T-helper 17 cell (primary cell): ENCODE results near the gene TLR9. TPM values are rescaled to one million over a fixed set of nuclear protein-coding genes. Genes with fewer than 3 reads are reported as not detected.
A peak's percentile ranks its signal among the peaks of the same experiment; 100 is the strongest.
"Not testable (repeated sequence)": the region's sequence is repeated elsewhere in the genome, so short reads cannot be mapped to it uniquely, and the experiment has no call there.

Source experiments
- ATAC-seq: fragments of 150-1000 bp; cut with Tn5 transposase; 2 replicates; pipeline ENCODE4 v1.10.0; 2021; ENCODE audit warnings: mild to moderate bottlenecking, moderate library complexity
- DNase-seq, 3 donors: peaks; one replicate each; pipeline versions ENCODE4 v3.0.0 to v3.0.0-alpha.2; 2020 to 2021
- H3K9me3 ChIP-seq: one replicate; pipeline ENCODE4 v1.7.0; 2013; ENCODE audit warnings: low read length, mild to moderate bottlenecking; ENCODE audit not compliant: control insufficient read depth, poor library complexity, severe bottlenecking
- H3K27ac Mint-ChIP-seq: one replicate; pipeline ENCODE4 v1.8.0; 2022; ENCODE audit warnings: mild to moderate bottlenecking, moderate library complexity, mixed read lengths
- H3K27me3 Mint-ChIP-seq: one replicate; pipeline ENCODE4 v1.8.0; 2022; ENCODE audit warnings: mixed read lengths
- H3K36me3 Mint-ChIP-seq: one replicate; pipeline ENCODE4 v1.8.0; 2022; ENCODE audit warnings: low read depth, mixed read lengths
- H3K4me1 Mint-ChIP-seq: one replicate; pipeline ENCODE4 v1.8.0; 2022; ENCODE audit warnings: mild to moderate bottlenecking, mixed read lengths
- H3K4me3 Mint-ChIP-seq: one replicate; pipeline ENCODE4 v1.8.0; 2022; ENCODE audit warnings: mild to moderate bottlenecking, moderate library complexity, mixed read lengths
- total RNA-seq, 4 donors: library from RNA in 2 of 4; stranded (reverse) in 2 of 4; gene quantifications; one replicate each; pipeline ENCODE4 v1.2.3 and lab custom pipeline; 2022 to 2026

The TLR9 gene, protein sequence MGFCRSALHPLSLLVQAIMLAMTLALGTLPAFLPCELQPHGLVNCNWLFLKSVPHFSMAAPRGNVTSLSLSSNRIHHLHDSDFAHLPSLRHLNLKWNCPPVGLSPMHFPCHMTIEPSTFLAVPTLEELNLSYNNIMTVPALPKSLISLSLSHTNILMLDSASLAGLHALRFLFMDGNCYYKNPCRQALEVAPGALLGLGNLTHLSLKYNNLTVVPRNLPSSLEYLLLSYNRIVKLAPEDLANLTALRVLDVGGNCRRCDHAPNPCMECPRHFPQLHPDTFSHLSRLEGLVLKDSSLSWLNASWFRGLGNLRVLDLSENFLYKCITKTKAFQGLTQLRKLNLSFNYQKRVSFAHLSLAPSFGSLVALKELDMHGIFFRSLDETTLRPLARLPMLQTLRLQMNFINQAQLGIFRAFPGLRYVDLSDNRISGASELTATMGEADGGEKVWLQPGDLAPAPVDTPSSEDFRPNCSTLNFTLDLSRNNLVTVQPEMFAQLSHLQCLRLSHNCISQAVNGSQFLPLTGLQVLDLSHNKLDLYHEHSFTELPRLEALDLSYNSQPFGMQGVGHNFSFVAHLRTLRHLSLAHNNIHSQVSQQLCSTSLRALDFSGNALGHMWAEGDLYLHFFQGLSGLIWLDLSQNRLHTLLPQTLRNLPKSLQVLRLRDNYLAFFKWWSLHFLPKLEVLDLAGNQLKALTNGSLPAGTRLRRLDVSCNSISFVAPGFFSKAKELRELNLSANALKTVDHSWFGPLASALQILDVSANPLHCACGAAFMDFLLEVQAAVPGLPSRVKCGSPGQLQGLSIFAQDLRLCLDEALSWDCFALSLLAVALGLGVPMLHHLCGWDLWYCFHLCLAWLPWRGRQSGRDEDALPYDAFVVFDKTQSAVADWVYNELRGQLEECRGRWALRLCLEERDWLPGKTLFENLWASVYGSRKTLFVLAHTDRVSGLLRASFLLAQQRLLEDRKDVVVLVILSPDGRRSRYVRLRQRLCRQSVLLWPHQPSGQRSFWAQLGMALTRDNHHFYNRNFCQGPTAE
- total RNA-seq = under 1 TPM in 1 of 2 donors, not detected in 1; 0.42 TPM
- total RNA-seq (lab: John Stamatoyannopoulos, UW) = 0 reads per million in 2 donors

DNA sequence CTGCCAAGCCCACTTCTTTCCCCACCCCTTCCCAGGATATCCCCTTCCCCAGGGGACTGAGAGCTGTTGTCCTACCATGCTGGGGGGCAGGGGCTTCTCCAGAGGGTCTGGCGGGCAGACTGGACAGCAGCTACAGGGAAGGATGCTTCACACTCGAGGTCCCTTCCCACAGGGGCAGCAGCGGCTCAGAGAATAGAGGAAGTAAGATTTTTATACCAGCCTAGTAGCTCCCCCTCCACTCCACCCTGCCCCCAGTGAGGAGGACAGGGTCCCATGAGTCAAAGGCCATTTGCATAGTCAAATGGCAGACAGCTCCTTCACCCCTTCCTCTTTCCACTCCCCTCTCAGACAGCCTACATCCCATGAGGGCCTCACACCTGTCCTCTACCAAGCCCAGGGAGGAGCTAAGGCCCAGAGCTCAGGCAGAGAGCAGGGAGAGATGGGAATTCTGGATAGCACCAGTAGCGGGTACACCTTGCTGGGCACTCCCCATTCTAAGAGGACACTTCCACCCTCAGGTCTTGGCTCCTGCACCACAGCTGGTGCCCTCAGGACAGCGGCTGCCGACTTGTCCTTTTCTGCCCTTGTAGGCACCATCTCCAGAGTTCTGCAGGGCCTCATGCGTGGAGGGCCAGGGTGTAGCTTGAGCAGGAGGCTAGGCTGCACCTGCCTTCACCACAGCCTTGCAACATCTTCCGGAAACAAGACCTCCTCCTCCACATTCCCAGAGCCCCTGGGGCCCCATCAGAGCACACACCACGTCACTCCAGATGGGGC, at the start of gene TLR9:
TSS of gene TLR9 (minus strand) at position 194 of the 777 bp plus-strand sequence. CDS start at position 78, 116 bp downstream.
- H3K27ac Mint-ChIP-seq = peak within 1 kb of the TSS; percentile 93
- peak; percentile 61 for ATAC-seq
- H3K27me3 Mint-ChIP-seq = no peaks in the 10 kb centered on the region
- peaks cover 2% of the 10 kb centered on the region for H3K36me3 Mint-ChIP-seq
- peaks cover 51% of the 10 kb centered on the region for H3K4me1 Mint-ChIP-seq
- H3K9me3 ChIP-seq = no peaks in the 10 kb centered on the region
- no peak for DNase-seq
- H3K4me3 Mint-ChIP-seq = peak within 1 kb of the TSS; percentile 86

DNA sequence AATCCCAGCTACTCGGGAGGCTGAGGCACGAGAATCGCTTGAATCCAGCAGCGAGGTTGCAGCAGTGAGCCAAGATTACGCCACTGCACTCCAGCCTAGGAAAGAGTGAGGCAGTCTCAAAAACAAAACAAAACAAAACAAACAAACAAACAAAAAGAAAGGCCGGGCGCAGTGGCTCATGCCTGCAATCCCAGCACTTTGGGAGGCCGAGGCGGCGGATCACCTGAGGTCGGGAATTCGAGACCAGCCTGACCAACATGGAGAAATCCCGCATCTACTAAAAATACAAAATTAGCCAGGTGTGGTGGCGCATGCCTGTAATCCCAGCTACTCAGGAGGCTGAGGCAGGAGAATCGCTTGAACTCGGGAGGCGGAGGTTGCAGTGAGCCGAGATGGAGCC, 49.3 kb upstream of the TLR9 start:
- H3K9me3 ChIP-seq, H3K27me3 Mint-ChIP-seq, DNase-seq, ATAC-seq: not testable (repeated sequence)
- Mint-ChIP-seq H3K27ac (peak overlapping the region; percentile 100), H3K4me1 (peaks cover 72% of the 10 kb centered on the region), H3K4me3 (peak overlapping the region; percentile 100), H3K36me3 (peaks cover 13% of the 10 kb centered on the region)

DNA sequence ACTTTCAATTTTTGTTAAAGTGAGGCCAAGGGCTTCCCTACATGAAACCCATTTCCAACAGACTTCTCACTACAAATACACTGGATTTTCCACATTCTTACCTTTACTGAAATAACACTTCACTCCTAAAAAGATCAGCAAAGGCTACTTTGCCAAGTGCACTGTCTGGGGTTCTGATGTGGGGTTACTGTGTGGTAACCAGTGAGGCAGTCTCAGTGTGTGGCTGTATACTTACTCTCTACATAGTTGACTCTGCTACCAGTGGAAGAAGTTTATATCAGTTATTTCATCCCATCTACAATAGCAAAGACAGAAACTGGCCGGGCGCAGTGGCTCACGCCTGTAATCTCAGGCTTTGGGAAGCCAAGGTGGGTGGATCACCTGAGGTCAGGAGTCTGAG, 47.4 kb upstream of the TLR9 start:
- no peak for DNase-seq

DNA sequence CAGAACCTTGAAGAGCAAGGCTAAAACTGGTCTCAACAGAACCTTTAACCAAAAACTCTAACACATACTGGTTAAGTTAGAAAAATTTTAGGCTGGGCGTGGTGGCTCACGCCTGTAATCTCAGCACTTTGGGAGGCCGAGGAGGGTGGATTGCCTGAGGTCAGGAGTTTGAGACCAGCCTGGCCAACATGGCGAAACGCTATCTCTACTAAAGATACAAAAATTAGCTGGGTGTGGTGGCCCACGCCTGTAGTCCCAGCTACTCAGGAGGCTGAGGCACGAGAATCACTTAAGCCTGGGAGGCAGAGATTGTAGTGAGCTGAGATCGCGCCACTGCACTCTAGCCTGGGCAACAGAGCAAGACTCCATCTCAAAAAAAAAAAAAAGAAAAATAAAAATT, 46.7 kb upstream of the TLR9 start:
- peak overlapping the region; percentile 81 for H3K4me3 Mint-ChIP-seq

More for the DNA sequence above, 47.4 kb upstream of the TLR9 start:
- H3K36me3 Mint-ChIP-seq = peaks cover 10% of the 10 kb centered on the region
- no peaks in the 10 kb centered on the region for H3K27me3 Mint-ChIP-seq
- peak overlapping the region; percentile 100 for H3K27ac Mint-ChIP-seq
- H3K4me1 Mint-ChIP-seq = peaks cover 71% of the 10 kb centered on the region
- ATAC-seq = peak; percentile 32
- H3K4me3 Mint-ChIP-seq = peak overlapping the region; percentile 100
- no peaks in the 10 kb centered on the region for H3K9me3 ChIP-seq

DNA sequence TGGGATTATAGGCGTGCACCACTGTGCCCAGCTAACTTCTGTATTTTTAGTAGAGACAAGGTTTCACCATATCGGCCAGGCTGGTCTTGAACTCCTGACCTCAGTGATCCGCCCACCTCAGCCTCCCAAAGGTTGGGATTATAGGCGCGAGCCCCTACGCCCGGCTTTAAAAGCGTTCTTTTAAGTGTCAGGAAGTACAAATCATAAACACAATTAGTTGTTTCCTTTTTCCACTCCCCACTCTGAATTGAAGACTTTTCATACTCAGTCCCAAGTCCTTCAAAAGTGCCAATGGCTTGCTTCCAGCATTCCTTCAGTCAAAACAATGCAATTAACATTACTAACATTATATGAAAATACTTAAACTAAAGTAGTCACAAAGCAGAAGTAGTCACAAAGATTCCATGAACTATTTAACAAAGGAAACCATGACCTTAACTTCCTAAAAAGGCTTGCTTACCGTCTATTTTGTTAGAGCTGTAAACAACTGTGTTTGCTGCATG, 44.9 kb upstream of the TLR9 start:
- Mint-ChIP-seq H3K36me3 (peaks cover 6% of the 10 kb centered on the region), H3K4me3 (peak overlapping the region; percentile 81), H3K27ac (peak overlapping the region; percentile 100), H3K27me3 (no peaks in the 10 kb centered on the region), H3K4me1 (peaks cover 64% of the 10 kb centered on the region)
- no peaks in the 10 kb centered on the region for H3K9me3 ChIP-seq
- ATAC-seq (no peak), DNase-seq (no peak)

More for the DNA sequence above, 46.7 kb upstream of the TLR9 start:
- not testable (repeated sequence) for DNase-seq, H3K27me3 Mint-ChIP-seq, ATAC-seq, H3K9me3 ChIP-seq
- H3K36me3 Mint-ChIP-seq = peaks cover 10% of the 10 kb centered on the region
- H3K27ac Mint-ChIP-seq = peak overlapping the region; percentile 100
- H3K4me1 Mint-ChIP-seq = peaks cover 72% of the 10 kb centered on the region

DNA sequence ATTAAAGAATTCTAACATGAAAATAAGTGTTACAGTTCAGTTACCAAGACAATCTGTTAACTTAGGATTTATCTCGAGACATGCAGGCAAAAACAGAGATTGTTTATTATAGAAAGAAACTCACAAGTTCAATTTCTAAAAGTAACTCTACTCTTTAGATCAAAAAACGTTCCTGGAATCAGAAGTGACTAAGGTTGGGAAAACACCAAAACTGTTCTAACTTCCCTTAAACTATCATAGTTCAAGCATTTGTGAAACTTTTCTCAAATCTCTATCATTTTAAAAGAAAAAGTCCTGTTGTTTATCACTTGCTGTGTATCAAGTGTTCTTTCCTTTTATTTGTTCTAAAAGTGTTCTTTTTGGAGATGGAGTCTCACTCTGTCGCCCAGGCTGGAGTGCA, 44.3 kb upstream of the TLR9 start:
- H3K9me3 ChIP-seq = no peaks in the 10 kb centered on the region
- ATAC-seq (no peak), DNase-seq (no peak)
- Mint-ChIP-seq H3K4me1 (peaks cover 62% of the 10 kb centered on the region), H3K4me3 (peak overlapping the region; percentile 81), H3K36me3 (peaks cover 6% of the 10 kb centered on the region), H3K27me3 (no peaks in the 10 kb centered on the region), H3K27ac (peak overlapping the region; percentile 100)

DNA sequence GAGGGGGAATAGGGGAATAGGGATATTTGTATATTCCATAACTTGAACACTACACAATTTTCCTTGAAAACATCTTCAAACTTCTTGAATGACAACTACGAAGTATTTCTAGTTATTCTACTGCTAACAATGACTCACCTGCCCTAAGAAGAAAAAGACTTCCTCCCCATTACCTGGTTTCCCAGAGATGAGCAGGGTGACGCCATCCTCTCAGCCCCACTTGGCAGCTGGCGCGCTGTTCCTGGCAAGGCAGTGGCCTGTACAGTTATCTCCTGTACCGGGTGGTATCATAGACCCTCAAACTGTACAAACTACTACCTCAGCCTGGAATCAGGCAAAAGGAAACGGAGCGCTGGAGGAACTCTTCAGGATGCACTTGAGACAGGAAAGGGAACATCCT, 42.6 kb upstream of the TLR9 start:
- Mint-ChIP-seq H3K36me3 (peaks cover 20% of the 10 kb centered on the region), H3K27me3 (no peaks in the 10 kb centered on the region), H3K4me1 (peaks cover 62% of the 10 kb centered on the region), H3K27ac (peak overlapping the region; percentile 100), H3K4me3 (peak overlapping the region; percentile 62)
- DNase-seq (peak in 1 of 3 donors; percentile 49), ATAC-seq (peak; percentile 53)
- no peaks in the 10 kb centered on the region for H3K9me3 ChIP-seq

DNA sequence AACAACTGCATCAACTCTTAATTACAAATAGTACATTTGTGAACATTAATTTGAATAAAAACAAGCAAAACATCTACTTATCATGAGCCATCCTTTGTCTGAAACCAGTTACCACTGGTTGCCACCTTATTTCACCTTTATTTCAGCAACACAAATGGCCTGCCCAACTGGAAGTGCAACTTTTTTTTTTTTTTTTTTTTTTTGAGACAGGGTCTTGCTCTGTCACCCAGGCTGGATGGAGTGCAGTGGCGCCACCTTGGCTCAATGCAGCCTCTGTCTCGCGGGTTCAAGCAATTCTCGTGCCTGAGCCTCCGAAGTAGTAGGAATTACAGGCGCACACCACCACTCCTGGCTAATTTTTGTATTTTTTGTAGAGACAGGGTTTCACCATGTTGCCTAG, 39.9 kb upstream of the TLR9 start:
- H3K9me3 ChIP-seq = no peaks in the 10 kb centered on the region
- DNase-seq (no peak), ATAC-seq (no peak)
- Mint-ChIP-seq H3K36me3 (peaks cover 25% of the 10 kb centered on the region), H3K4me3 (no peak overlapping the region), H3K4me1 (peaks cover 62% of the 10 kb centered on the region), H3K27ac (no peak overlapping the region), H3K27me3 (no peaks in the 10 kb centered on the region)

DNA sequence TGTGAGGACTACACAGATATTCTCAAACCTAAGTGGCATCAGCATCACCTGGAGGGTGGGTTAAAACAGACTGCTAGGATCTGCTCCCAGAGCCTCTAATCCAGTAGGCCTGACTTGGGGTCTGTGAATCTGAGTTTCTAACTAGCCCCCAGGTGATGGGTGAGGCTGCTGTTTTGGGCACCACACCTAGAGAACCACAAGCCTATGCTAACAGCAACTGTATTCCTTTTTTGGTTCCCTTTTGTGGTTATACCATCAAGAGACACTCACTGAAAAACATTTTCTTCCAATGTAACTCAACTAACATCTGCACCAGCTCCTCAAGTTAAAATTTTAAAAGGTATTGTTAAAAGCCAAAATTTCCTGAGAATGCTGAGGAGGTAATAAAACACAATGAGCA, 37.0 kb upstream of the TLR9 start:
- DNase-seq = no peak
- H3K27me3 Mint-ChIP-seq = no peaks in the 10 kb centered on the region
- peak overlapping the region; percentile 7 for H3K4me3 Mint-ChIP-seq
- ATAC-seq = peak; percentile 60
- peaks cover 26% of the 10 kb centered on the region for H3K36me3 Mint-ChIP-seq
- peak overlapping the region; percentile 92 for H3K27ac Mint-ChIP-seq
- H3K4me1 Mint-ChIP-seq = peaks cover 54% of the 10 kb centered on the region
- no peaks in the 10 kb centered on the region for H3K9me3 ChIP-seq

DNA sequence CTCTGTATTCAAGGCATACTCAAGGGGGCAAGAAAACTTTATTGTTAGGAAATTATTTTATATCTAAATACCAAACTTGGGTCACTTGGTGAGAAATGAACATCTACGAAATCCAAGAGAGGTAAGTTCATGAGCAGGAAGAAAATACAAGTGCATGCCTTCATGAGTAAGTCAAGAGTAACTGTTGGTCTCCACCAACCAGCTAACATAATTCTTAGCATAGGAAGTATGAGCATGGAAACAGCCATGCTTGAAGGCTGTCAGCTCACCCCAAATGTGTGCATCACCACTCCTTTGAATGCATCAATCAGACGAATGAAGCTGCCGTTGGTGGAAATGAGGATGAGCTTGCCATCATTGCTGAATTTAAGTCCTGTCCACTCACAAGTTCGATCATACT, 34.0 kb upstream of the TLR9 start:
- Mint-ChIP-seq H3K4me3 (no peak overlapping the region), H3K27ac (peak overlapping the region; percentile 76), H3K4me1 (peaks cover 52% of the 10 kb centered on the region), H3K36me3 (peaks cover 27% of the 10 kb centered on the region), H3K27me3 (no peaks in the 10 kb centered on the region)
- ATAC-seq (no peak), DNase-seq (no peak)
- no peaks in the 10 kb centered on the region for H3K9me3 ChIP-seq

DNA sequence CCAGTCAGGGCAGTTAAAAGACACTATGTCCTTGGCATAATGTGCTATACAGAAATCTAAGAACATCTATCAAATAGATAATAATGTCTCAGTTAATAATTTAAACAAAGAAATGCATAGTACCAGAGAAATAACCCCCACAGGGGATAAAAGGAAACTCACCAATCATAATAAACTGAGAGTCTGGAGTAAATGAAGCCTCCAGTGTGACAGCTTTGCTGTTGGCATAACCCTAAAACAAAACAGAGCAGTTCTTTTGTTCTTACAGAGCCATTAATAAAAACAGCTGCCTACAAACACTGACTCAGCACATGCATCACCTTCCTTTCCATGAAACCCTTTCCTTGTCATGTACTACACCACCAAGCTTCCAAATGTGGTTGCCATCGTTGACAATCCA, 33.6 kb upstream of the TLR9 start:
- H3K9me3 ChIP-seq = no peaks in the 10 kb centered on the region
- H3K4me3 Mint-ChIP-seq = no peak overlapping the region
- DNase-seq (no peak), ATAC-seq (no peak)
- peaks cover 22% of the 10 kb centered on the region for H3K36me3 Mint-ChIP-seq
- H3K27me3 Mint-ChIP-seq = no peaks in the 10 kb centered on the region
- peak overlapping the region; percentile 76 for H3K27ac Mint-ChIP-seq
- H3K4me1 Mint-ChIP-seq = peaks cover 52% of the 10 kb centered on the region

DNA sequence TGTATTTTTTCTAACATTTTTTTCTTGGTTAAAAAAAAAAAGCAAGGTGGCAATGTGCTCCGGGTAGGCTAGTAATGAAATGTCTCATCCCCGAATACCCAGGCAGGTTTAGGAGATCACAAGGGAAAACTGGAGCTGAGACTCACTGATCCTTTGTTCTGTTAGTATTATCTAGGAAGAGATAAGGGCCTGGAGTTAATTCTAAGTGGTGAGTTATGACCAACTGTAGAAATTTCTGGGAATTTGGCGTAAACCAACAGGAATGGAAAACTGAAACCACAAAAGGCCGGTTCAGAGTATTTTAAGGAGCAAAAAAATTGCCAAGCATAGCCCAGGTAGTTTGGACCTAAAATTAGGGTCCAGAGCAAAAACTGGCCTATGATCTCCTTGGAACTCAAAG, 32.5 kb upstream of the TLR9 start:
- Mint-ChIP-seq H3K4me3 (no peak overlapping the region), H3K36me3 (peaks cover 13% of the 10 kb centered on the region), H3K27ac (peak overlapping the region; percentile 76), H3K27me3 (no peaks in the 10 kb centered on the region), H3K4me1 (peaks cover 53% of the 10 kb centered on the region)
- no peaks in the 10 kb centered on the region for H3K9me3 ChIP-seq
- DNase-seq (no peak), ATAC-seq (no peak)
